ENCODE measurements around the gene ZNF764.

The ZNF764 gene

GRCh38 chr16:30533146-30533522, 25.0 kb downstream of the ZNF764 start:
- Histone ChIP-seq H2AFZ (ENCODE audit: low read length) (no peak overlapping the region), H3K79me2 (ENCODE audit: insufficient read depth, low read length) (peaks cover 58% of the 10 kb centered on the region), H3K4me1 (ENCODE audit: insufficient read depth, low read length, poor library complexity, severe bottlenecking) (peaks cover 10% of the 10 kb centered on the region), H3K9me2 (replicated peaks; ENCODE audit: low read depth, low read length) (no peaks in the 10 kb centered on the region), H3K9me3 (ENCODE audit: insufficient read depth, low read depth, low read length) (no peaks in the 10 kb centered on the region), H3K9ac (ENCODE audit: low read depth, low read length, poor library complexity, severe bottlenecking) (peak overlapping the region; percentile 96), H3K4me2 (ENCODE audit: low read depth, low read length, poor library complexity, severe bottlenecking) (peak overlapping the region; percentile 91), H3F3A (ENCODE audit: low read depth) (no peaks in the 10 kb centered on the region), H3K27me3 (ENCODE audit: insufficient read depth, low read length, poor library complexity, severe bottlenecking) (no peaks in the 10 kb centered on the region), H3K4me3 (ENCODE audit: low read length, poor library complexity, severe bottlenecking) (peak overlapping the region; percentile 96), H4K20me1 (ENCODE audit: insufficient read depth, low read length, poor library complexity, severe bottlenecking) (peaks cover 7% of the 10 kb centered on the region), H3K36me3 (ENCODE audit: insufficient read depth, low read length) (no peaks in the 10 kb centered on the region; the same call in 1 of the 2 replicates)
- TF ChIP-seq EZH2phosphoT487 (IDR thresholded peaks at IDR 0.05; ENCODE audit: borderline replicate concordance) = no peak
- TF ChIP-seq CTCF (conservative IDR thresholded peaks at IDR 0.05; ENCODE audit: low read length) = no peak

GRCh38 chr16:30532285-30533145, 25.7 kb downstream of the ZNF764 start:
- Histone ChIP-seq H3K9me2 (replicated peaks; ENCODE audit: low read depth, low read length) (no peaks in the 10 kb centered on the region), H3K79me2 (ENCODE audit: insufficient read depth, low read length) (peaks cover 55% of the 10 kb centered on the region), H3K4me1 (ENCODE audit: insufficient read depth, low read length, poor library complexity, severe bottlenecking) (peaks cover 15% of the 10 kb centered on the region), H4K20me1 (ENCODE audit: insufficient read depth, low read length, poor library complexity, severe bottlenecking) (peaks cover 7% of the 10 kb centered on the region), H3K27me3 (ENCODE audit: insufficient read depth, low read length, poor library complexity, severe bottlenecking) (no peaks in the 10 kb centered on the region), H3K9me3 (ENCODE audit: insufficient read depth, low read depth, low read length) (no peaks in the 10 kb centered on the region), H3F3A (ENCODE audit: low read depth) (no peaks in the 10 kb centered on the region), H2AFZ (ENCODE audit: low read length) (no peak overlapping the region), H3K36me3 (ENCODE audit: insufficient read depth, low read length) (no peaks in the 10 kb centered on the region; the same call in 1 of the 2 replicates), H3K4me2 (ENCODE audit: low read depth, low read length, poor library complexity, severe bottlenecking) (peak overlapping the region; percentile 91), H3K9ac (ENCODE audit: low read depth, low read length, poor library complexity, severe bottlenecking) (peak overlapping the region; percentile 96), H3K4me3 (ENCODE audit: low read length, poor library complexity, severe bottlenecking) (peak overlapping the region; percentile 96)
- TF ChIP-seq CTCF (conservative IDR thresholded peaks at IDR 0.05; ENCODE audit: low read length) (no peak), EZH2phosphoT487 (IDR thresholded peaks at IDR 0.05; ENCODE audit: borderline replicate concordance) (no peak)

DNA sequence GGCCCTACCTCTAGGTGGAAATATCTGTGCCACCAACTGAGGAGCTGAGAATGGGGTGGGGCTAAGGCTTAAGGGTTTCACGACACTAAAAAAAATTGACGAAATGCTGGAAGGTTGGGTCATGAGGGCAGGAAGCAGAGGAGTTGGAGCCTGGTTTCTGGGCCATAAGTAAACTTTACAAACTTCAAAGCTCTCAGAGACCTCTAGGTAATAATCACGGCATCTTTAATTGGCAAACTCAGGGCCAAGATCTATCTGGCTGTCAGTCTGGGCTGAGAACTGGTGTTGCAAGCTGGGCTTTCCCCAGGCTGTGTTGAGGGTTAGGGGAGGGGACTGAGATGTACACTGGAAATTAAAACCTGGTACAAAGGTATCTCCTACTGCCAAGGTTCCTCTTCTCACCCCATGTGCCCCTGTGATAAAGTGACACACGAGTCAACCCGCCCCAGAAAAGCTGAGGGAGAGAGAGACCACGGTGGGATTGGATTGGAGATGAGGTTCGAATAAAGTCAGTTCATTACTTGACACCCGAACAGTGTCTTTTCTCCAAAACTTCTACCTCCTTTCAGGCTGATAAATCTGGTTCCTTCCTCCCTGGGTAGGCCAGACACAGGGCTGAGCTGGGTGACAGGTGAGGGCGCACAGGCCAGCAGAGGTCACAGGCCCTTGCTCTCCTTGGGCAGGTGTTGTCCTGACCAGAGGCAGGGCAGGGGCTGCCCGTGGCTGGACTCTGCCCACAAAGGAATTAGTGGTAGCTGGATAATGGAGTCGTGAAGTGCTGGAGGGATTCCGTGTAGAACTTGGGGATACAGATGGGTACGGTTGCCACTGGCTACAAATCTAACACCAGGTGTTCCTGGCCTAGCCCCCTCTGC, 27.8 kb downstream of the ZNF764 start:
- Histone ChIP-seq H3K4me1 (ENCODE audit: insufficient read depth, low read length, poor library complexity, severe bottlenecking) (peaks cover 10% of the 10 kb centered on the region), H4K20me1 (ENCODE audit: insufficient read depth, low read length, poor library complexity, severe bottlenecking) (peaks cover 15% of the 10 kb centered on the region), H3K79me2 (ENCODE audit: insufficient read depth, low read length) (peaks cover 46% of the 10 kb centered on the region), H2AFZ (ENCODE audit: low read length) (no peak overlapping the region), H3K36me3 (ENCODE audit: insufficient read depth, low read length) (no peaks in the 10 kb centered on the region; the same call in 1 of the 2 replicates), H3F3A (ENCODE audit: low read depth) (no peaks in the 10 kb centered on the region), H3K9ac (ENCODE audit: low read depth, low read length, poor library complexity, severe bottlenecking) (no peak overlapping the region), H3K4me3 (ENCODE audit: low read length, poor library complexity, severe bottlenecking) (no peak overlapping the region), H3K4me2 (ENCODE audit: low read depth, low read length, poor library complexity, severe bottlenecking) (no peak overlapping the region), H3K9me2 (replicated peaks; ENCODE audit: low read depth, low read length) (no peaks in the 10 kb centered on the region), H3K27me3 (ENCODE audit: insufficient read depth, low read length, poor library complexity, severe bottlenecking) (no peaks in the 10 kb centered on the region), H3K9me3 (ENCODE audit: insufficient read depth, low read depth, low read length) (no peaks in the 10 kb centered on the region)
- TF ChIP-seq EZH2phosphoT487 (IDR thresholded peaks at IDR 0.05; ENCODE audit: borderline replicate concordance) (no peak), CTCF (conservative IDR thresholded peaks at IDR 0.05; ENCODE audit: low read length) (no peak)
